ENCODE data around the gene TTC17.

TTC17 gene

DNA sequence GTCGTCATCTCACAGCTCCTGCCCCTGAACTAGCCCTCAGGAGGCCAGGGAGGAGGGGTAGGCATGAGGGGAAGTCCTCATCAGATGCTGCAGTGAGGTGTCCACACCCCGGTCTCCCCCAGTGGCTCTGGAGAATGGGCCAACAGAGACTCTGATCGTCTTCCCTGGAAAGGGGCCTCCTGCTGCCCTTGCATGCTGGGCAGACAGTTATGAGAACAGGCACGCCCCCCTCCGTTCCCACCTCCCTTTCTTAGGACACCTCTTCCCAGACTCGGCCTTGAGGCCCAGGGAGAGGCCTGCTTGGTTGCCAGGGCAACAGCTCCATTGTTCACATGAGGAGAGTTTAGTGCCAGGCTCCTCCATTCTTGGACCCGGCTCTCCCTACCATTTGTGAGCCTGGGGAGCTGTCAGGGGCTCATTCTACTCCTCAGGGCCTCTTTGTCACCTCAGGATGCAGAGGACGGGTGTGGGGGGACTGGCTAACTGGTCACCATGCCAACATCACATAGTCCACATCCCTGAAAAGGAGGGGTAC lies 157.7 kb downstream of the TTC17 start:
- TF ChIP-seq, protein P1, sequence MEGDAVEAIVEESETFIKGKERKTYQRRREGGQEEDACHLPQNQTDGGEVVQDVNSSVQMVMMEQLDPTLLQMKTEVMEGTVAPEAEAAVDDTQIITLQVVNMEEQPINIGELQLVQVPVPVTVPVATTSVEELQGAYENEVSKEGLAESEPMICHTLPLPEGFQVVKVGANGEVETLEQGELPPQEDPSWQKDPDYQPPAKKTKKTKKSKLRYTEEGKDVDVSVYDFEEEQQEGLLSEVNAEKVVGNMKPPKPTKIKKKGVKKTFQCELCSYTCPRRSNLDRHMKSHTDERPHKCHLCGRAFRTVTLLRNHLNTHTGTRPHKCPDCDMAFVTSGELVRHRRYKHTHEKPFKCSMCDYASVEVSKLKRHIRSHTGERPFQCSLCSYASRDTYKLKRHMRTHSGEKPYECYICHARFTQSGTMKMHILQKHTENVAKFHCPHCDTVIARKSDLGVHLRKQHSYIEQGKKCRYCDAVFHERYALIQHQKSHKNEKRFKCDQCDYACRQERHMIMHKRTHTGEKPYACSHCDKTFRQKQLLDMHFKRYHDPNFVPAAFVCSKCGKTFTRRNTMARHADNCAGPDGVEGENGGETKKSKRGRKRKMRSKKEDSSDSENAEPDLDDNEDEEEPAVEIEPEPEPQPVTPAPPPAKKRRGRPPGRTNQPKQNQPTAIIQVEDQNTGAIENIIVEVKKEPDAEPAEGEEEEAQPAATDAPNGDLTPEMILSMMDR (conservative IDR thresholded peaks at IDR 0.05; ENCODE audit: control insufficient read depth, insufficient read depth, low read depth, low read length): no peak
- H3K4me3 ChIP-seq (ENCODE audit: control insufficient read depth, low read depth, low read length): no peak overlapping the region
- no peak for DNase-seq (ENCODE audit: low read depth)

DNA sequence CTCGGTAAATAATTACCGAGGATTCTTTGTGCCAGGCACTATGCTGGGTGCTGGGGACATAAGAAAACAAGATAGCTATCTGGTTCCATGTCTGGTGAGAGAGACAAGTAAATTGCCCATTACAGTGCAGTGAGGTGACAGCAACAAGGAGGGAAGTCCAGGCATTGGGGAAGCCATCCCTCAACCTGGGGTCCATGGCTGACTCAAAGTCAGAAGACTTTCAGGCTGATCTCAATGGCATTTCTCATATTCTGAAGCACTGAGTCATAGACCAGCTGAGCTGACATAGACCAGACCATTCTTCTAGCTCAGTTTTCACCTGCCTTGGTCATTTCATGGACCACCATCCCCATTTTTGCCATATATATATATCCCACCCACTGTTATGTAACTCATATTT lies 158.8 kb downstream of the TTC17 start:
- DNase-seq (ENCODE audit: low read depth): peak; percentile 33
- H3K4me3 ChIP-seq (ENCODE audit: control insufficient read depth, low read depth, low read length): no peak overlapping the region
- TF ChIP-seq, protein P1 (conservative IDR thresholded peaks at IDR 0.05; ENCODE audit: control insufficient read depth, insufficient read depth, low read depth, low read length): no peak

DNA sequence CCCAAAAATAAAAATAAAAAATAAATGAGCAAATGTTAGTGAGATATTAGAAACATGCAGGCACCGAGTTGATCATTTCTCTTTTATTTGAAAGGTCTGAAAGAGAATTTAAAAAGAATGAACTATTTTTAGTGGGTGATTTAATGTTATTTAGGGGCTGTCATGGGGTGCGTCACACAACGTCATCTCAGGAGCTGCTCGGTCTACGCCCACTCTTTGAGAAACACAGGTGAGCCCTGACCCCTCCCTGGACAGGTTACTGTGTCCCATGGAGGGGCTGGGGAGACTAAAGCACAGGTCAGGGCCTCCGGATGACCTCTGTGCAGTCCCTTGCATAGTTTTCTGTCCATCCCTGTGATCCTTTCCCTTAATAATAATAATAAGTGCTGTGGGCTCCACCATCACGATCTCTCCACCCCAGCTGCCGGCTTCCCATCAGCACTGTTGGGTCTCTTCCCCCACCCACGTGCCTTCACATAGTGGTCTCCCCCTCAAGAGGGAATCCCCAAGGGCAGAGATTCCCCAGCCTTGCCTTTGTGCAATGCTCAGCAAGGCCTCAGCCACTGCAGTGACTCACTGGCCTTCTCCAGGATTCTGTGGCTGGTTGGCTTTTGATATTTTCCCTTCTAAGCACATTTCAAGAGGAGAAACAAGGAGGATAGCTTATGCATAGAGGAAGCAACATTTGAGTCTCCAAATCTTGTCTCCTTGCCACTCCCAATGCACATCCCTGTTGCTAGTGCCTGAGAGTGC lies 159.9 kb downstream of the TTC17 start:
- TF ChIP-seq, protein P1 (conservative IDR thresholded peaks at IDR 0.05; ENCODE audit: control insufficient read depth, insufficient read depth, low read depth, low read length): no peak
- peak; percentile 19 for DNase-seq (ENCODE audit: low read depth)
- no peak overlapping the region for H3K4me3 ChIP-seq (ENCODE audit: control insufficient read depth, low read depth, low read length)

DNA sequence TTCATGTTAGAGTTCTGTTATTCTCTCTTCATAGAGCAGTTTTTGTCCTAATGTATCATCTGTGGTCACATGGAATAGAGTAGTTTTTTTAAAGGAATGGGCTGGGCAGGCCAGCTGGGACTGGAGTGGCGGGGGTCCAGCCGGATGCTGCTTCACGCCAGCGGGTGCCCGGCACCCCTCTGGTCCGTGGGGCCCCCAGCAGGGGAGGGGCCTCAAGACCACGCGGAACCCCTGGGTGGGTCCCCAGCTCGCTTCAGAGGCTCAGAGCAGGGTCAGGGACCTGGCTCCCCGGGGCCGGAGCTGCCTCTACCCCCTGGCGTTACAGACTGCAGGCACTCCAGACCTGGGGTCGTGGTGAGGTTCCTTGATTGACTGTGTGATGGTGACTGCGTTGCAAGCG lies 162.8 kb downstream of the TTC17 start:
- TF ChIP-seq, protein P1 (conservative IDR thresholded peaks at IDR 0.05; ENCODE audit: control insufficient read depth, insufficient read depth, low read depth, low read length): no peak
- no peak for DNase-seq (ENCODE audit: low read depth)
- H3K4me3 ChIP-seq (ENCODE audit: control insufficient read depth, low read depth, low read length): no peak overlapping the region

DNA sequence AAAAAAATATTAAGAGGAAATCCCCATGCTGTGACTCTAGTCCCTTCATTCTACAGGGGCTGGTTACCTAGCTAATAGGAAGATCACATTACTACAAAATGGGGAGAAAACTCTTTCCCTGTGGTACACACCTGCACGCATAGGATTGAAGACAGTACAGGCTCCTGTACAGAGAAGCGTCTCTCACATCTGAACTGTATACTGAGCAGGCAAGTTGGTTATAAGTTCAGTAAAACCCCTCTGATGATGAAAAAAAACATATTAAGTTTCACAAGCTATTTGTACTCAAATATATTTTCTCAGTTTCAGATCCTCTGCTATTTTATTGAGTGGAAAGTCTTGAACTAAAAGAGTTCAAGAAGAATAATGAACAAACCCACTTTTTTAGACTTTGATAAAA lies 164.9 kb downstream of the TTC17 start:
- TF ChIP-seq, protein P1 (conservative IDR thresholded peaks at IDR 0.05; ENCODE audit: control insufficient read depth, insufficient read depth, low read depth, low read length): no peak
- DNase-seq (ENCODE audit: low read depth): no peak
- H3K4me3 ChIP-seq (ENCODE audit: control insufficient read depth, low read depth, low read length): no peak overlapping the region

DNA sequence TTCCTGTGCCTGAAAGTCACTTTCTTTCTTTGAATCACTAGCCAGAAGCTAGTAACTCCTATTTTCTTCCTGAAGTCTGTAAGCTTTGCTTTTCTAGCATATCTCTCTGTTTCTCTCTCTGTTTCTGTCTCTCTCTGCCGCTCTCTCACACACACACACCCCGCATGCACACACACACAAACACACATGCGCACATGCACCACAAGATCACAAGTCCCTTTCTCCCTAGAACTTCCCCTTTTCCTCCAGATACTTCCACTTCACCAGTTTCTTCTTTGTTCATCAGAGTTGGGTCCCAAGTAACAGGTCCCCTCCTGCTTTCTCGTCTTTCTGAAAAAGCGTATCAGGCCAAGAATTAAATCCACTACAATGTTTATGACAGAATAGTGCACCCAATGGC lies 173.3 kb downstream of the TTC17 start:
- no peak overlapping the region for H3K4me3 ChIP-seq (ENCODE audit: control insufficient read depth, low read depth, low read length)
- TF ChIP-seq, protein P1 (conservative IDR thresholded peaks at IDR 0.05; ENCODE audit: control insufficient read depth, insufficient read depth, low read depth, low read length): no peak

More for the DNA sequence above, 173.3 kb downstream of the TTC17 start:
- no peak for DNase-seq (ENCODE audit: low read depth)

Data from fibroblast of mammary gland (primary cell).